Measurements from ENCODE around the gene AP5S1.

The AP5S1 gene

GRCh38 chr20:3846740-3847428, 26.5 kb downstream of the AP5S1 start, which contains the start of gene MAVS:
Gene MAVS, plus strand, starts transcription at chr20:3846834. Its CDS starts 7,791 bp downstream, at chr20:3854625.
- FAIRE-seq, result no peak

GRCh38 chr20:3847429-3847940, 27.1 kb downstream of the AP5S1 start:
- FAIRE-seq, result no peak

- FAIRE-seq, result no peak
These were observed 28.2 kb downstream of the AP5S1 start for GRCh38 chr20:3848565-3848964.

GRCh38 chr20:3854462-3854871, 34.1 kb downstream of the AP5S1 start:
- FAIRE-seq, result no peak

GRCh38 chr20:3857405-3857804, 37.1 kb downstream of the AP5S1 start:
- no peak for FAIRE-seq

- no peak for FAIRE-seq
These were observed 38.3 kb downstream of the AP5S1 start for GRCh38 chr20:3858689-3859088.

GRCh38 chr20:3861191-3861590, 40.8 kb downstream of the AP5S1 start:
- FAIRE-seq, result no peak

GRCh38 chr20:3862333-3862732, 42.0 kb downstream of the AP5S1 start:
- FAIRE-seq, result no peak

GRCh38 chr20:3863317-3863716, 43.0 kb downstream of the AP5S1 start:
- no peak for FAIRE-seq

GRCh38 chr20:3864518-3864917, 44.2 kb downstream of the AP5S1 start:
- FAIRE-seq, result no peak

GRCh38 chr20:3865152-3865886, 45.0 kb downstream of the AP5S1 start:
- FAIRE-seq, result no peak

- no peak for FAIRE-seq
These were observed 45.6 kb downstream of the AP5S1 start for GRCh38 chr20:3865887-3866407.

GRCh38 chr20:3866464-3866863, 46.1 kb downstream of the AP5S1 start:
- FAIRE-seq, result no peak

GRCh38 chr20:3867802-3868201, 47.5 kb downstream of the AP5S1 start:
- no peak for FAIRE-seq

GRCh38 chr20:3869839-3870634, 49.7 kb downstream of the AP5S1 start:
- no peak for FAIRE-seq

GRCh38 chr20:3871550-3872265, 51.4 kb downstream of the AP5S1 start:
- FAIRE-seq, result no peak

- FAIRE-seq, result no peak
These were observed 53.2 kb downstream of the AP5S1 start for GRCh38 chr20:3873507-3873906.

GRCh38 chr20:3874194-3874844, 54.0 kb downstream of the AP5S1 start:
- FAIRE-seq, result no peak

- FAIRE-seq, result no peak
These were observed 55.1 kb downstream of the AP5S1 start for GRCh38 chr20:3875378-3875974.

GRCh38 chr20:3876000-3876399, 55.7 kb downstream of the AP5S1 start:
- no peak for FAIRE-seq

GRCh38 chr20:3876676-3877075, 56.3 kb downstream of the AP5S1 start:
- no peak for FAIRE-seq
